Lower leg skin (tissue), 3 donors: ENCODE measurements around the gene SORBS2.

Source experiments
- CTCF ChIP-seq, 3 donors: fragments of 450-650 bp; IDR thresholded peaks; one replicate each; pipeline ENCODE4 v1.5.1; 2016; ENCODE audit warnings: antibody characterized with exemption in 3 of 3, mild to moderate bottlenecking in 3 of 3, moderate library complexity in 2 of 3
- POLR2A ChIP-seq, 2 donors: fragments of 450-650 bp; IDR thresholded peaks; one replicate each; pipeline ENCODE4 v1.6.1; 2016 to 2017; ENCODE audit warnings: antibody characterized with exemption in 2 of 2, mild to moderate bottlenecking in 1 of 2, moderate library complexity in 1 of 2

DNA sequence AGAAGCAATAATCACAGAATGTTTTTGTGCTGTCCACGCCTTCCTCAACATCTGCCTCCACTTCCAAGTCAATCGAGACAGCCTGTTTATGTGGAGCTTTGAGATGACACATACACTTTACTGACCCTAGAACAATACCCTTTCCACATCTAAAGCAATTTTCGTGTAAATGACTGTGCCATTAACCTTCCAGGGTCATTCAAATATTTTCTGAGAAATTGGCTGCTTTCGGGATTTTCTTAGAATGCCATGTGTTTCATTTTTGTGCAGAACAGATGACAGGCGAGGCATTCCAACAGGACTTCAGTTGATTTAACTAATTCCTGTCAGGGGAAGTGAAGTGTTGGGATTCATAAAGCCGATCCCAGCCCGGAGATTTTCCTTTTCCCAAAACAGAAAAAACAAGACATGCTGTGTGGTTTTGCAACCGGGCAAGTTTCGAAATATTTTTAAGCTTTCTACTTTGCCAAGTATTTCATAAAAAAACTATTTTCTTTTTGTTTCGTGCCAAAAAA lies 73.9 kb downstream of the SORBS2 start:
- TF ChIP-seq CTCF (IDR thresholded peaks at IDR 0.05), result no peak
- TF ChIP-seq POLR2A (IDR thresholded peaks at IDR 0.05), result no peak
